ENCODE data around the gene ELMO1. TPM values are rescaled to one million over a fixed set of nuclear protein-coding genes. Genes with fewer than 3 reads are reported as not detected.

ELMO1 gene
- total RNA-seq, 1 experiment from 2014 or later = 1.1 TPM

GRCh38 chr7:37420946-37421695, 27.5 kb downstream of the ELMO1 start:
- POLR2A ChIA-PET = no interaction called here
- no peak overlapping the region for H3K9ac ChIP-seq (ENCODE audit: low read length)

DNA sequence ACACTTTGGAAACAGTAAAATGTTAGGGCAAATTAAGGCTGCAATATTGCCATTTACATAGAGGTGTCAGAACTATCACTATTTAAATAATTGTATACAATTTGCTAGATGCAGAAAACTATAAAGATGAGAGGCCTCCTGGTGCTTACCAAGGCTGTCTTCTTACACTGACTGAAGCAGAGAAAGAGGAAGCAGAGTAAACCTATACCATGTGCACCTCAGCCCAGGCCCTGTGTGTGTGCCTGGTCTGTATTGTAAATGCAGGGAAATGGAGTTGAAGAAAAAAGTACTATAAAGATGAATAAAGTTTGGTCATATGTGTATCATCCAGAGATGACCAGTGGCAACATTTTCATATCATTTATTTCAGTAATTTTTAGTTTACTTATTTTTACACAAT, 29.2 kb downstream of the ELMO1 start:
- Histone ChIP-seq H3K27me3 (ENCODE audit: insufficient read depth, low read length) (peaks cover 76% of the 10 kb centered on the region), H2AFZ (ENCODE audit: low read depth, low read length, poor library complexity, severe bottlenecking) (no peak overlapping the region), H3K27ac (ENCODE audit: low read depth, low read length) (no peak overlapping the region), H3K4me3 (replicated peaks in 1 of 2; ENCODE audit: low read depth in 1 of 2, low read length in 2 of 2) (no peak overlapping the region), H3K4me1 (ENCODE audit: control insufficient read depth in 1 of 2, insufficient read depth in 2 of 2, low read length in 2 of 2) (no peaks in the 10 kb centered on the region), H3K4me2 (ENCODE audit: low read length) (no peak overlapping the region), H3K79me2 (ENCODE audit: insufficient read depth, low read length) (no peaks in the 10 kb centered on the region), H4K20me1 (ENCODE audit: insufficient read depth) (no peaks in the 10 kb centered on the region), H3K9me3 (ENCODE audit: control insufficient read depth in 1 of 2, insufficient read depth in 1 of 2, low read depth in 1 of 2, low read length in 2 of 2) (no peaks in the 10 kb centered on the region), H3K9me2 (ENCODE audit: insufficient read depth) (no peaks in the 10 kb centered on the region), H3K36me3 (ENCODE audit: control insufficient read depth in 1 of 2, insufficient read depth in 2 of 2, low read length in 2 of 2) (no peaks in the 10 kb centered on the region), H3K9ac (ENCODE audit: low read length) (no peak overlapping the region)
- no peak for ATAC-seq
- TF ChIP-seq SP1 (IDR thresholded peaks at IDR 0.05; ENCODE audit: low read depth) = no peak
- TF ChIP-seq POLR2AphosphoS5 (IDR thresholded peaks at IDR 0.05; ENCODE audit: low read depth, low read length) = no peak
- no TSS peak for BruUV-seq (replicated peaks)
- no peak for DNase-seq (ENCODE audit: low read depth, low spot score)
- POLR2A ChIA-PET = no interaction called here
- CTCF ChIA-PET = no interaction called here
- intact Hi-C loops (cut with micrococcal nuclease) = no loop called here
- RAD21 ChIA-PET (ENCODE audit: low non-redundant PET in 1 of 2, low total read pairs in 2 of 2, uncharacterized antibody in 2 of 2, unreplicated experiment in 2 of 2) = no interaction called here

More at GRCh38 chr7:37420946-37421695, 27.5 kb downstream of the ELMO1 start:
- RAD21 ChIA-PET (ENCODE audit: low non-redundant PET in 1 of 2, low total read pairs in 2 of 2, uncharacterized antibody in 2 of 2, unreplicated experiment in 2 of 2) = no interaction called here
- Histone ChIP-seq H4K20me1 (ENCODE audit: insufficient read depth) (no peaks in the 10 kb centered on the region), H3K4me2 (ENCODE audit: low read length) (no peak overlapping the region), H3K27me3 (ENCODE audit: insufficient read depth, low read length) (peaks cover 61% of the 10 kb centered on the region), H3K9me3 (ENCODE audit: control insufficient read depth in 1 of 2, insufficient read depth in 1 of 2, low read depth in 1 of 2, low read length in 2 of 2) (no peaks in the 10 kb centered on the region), H3K4me3 (replicated peaks in 1 of 2; ENCODE audit: low read depth in 1 of 2, low read length in 2 of 2) (no peak overlapping the region), H3K36me3 (ENCODE audit: control insufficient read depth in 1 of 2, insufficient read depth in 2 of 2, low read length in 2 of 2) (no peaks in the 10 kb centered on the region), H3K27ac (ENCODE audit: low read depth, low read length) (no peak overlapping the region), H3K4me1 (ENCODE audit: control insufficient read depth in 1 of 2, insufficient read depth in 2 of 2, low read length in 2 of 2) (no peaks in the 10 kb centered on the region), H3K79me2 (ENCODE audit: insufficient read depth, low read length) (no peaks in the 10 kb centered on the region), H3K9me2 (ENCODE audit: insufficient read depth) (no peaks in the 10 kb centered on the region), H2AFZ (ENCODE audit: low read depth, low read length, poor library complexity, severe bottlenecking) (no peak overlapping the region)
- CTCF ChIA-PET = no interaction called here
- no peak for DNase-seq (ENCODE audit: low read depth, low spot score)
- no peak for ATAC-seq
- no peak for TF ChIP-seq ZFX (IDR thresholded peaks at IDR 0.05)
- no peak for TF ChIP-seq CEBPB (IDR thresholded peaks at IDR 0.05; ENCODE audit: low read depth)
- no peak for TF ChIP-seq EZH2phosphoT487 (IDR thresholded peaks at IDR 0.05; ENCODE audit: borderline replicate concordance)
- TF ChIP-seq ZNF274 (IDR thresholded peaks at IDR 0.05; ENCODE audit: low read depth, low read length) = no peak
- TF ChIP-seq FOSL1 (IDR thresholded peaks at IDR 0.05; ENCODE audit: low read depth) = no peak
- TF ChIP-seq SIN3A (IDR thresholded peaks at IDR 0.05; ENCODE audit: low read depth) = no peak
- TF ChIP-seq JUND (IDR thresholded peaks at IDR 0.05) = no peak
- no peak for TF ChIP-seq SRF (IDR thresholded peaks at IDR 0.05; ENCODE audit: low read depth)
- TF ChIP-seq EZH2 (IDR thresholded peaks at IDR 0.05) = no peak
- TF ChIP-seq, protein P1, sequence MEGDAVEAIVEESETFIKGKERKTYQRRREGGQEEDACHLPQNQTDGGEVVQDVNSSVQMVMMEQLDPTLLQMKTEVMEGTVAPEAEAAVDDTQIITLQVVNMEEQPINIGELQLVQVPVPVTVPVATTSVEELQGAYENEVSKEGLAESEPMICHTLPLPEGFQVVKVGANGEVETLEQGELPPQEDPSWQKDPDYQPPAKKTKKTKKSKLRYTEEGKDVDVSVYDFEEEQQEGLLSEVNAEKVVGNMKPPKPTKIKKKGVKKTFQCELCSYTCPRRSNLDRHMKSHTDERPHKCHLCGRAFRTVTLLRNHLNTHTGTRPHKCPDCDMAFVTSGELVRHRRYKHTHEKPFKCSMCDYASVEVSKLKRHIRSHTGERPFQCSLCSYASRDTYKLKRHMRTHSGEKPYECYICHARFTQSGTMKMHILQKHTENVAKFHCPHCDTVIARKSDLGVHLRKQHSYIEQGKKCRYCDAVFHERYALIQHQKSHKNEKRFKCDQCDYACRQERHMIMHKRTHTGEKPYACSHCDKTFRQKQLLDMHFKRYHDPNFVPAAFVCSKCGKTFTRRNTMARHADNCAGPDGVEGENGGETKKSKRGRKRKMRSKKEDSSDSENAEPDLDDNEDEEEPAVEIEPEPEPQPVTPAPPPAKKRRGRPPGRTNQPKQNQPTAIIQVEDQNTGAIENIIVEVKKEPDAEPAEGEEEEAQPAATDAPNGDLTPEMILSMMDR (IDR thresholded peaks at IDR 0.05 in 2 of 3, conservative IDR thresholded peaks at IDR 0.05 in 1 of 3; ENCODE audit: borderline replicate concordance in 1 of 3, insufficient read depth in 1 of 3, low read depth in 2 of 3, low read length in 2 of 3) = no peak
- intact Hi-C loops (cut with micrococcal nuclease) = no loop called here
- no TSS peak for BruUV-seq (replicated peaks)
